Esophagus squamous epithelium (tissue), 4 donors: ENCODE measurements around the gene PLXND1.

Experiments
- POLR2A ChIP-seq, 4 donors: fragments of 450-650 bp; IDR thresholded peaks; one replicate each; pipeline ENCODE4 v1.6.1; 2017; ENCODE audit warnings: antibody characterized with exemption in 4 of 4, mild to moderate bottlenecking in 4 of 4, moderate library complexity in 3 of 4
- TF ChIP-seq, protein P1 (sequence below), 6 experiments: fragments of 450-650 bp in 4 of 6; fragments of 200-600 bp in 2 of 6; sonication (generic) in 2 of 6; IDR thresholded peaks; one replicate each; pipeline ENCODE4 v1.5.1; 2016 to 2019; ENCODE audit warnings: antibody characterized with exemption in 6 of 6, mild to moderate bottlenecking in 4 of 6, moderate library complexity in 4 of 6

DNA sequence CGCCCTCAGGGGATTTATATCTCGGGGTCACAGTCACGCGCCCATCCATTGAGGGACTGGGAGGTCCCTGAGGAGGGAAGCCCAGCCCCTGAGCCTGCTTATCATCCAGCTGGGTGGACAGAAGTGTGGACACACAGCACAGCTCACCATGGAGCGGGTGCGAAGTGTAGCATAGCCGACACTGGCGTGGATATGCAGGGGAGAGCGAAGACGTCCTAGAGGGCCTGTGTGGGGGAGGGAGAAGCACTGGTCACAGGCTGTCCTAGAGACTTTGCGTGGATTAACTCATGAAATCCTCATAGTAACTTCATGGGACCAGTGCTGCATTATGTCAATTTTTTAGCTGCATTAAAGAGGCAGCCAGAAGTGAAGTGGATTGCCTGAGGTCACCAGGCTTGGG, 26.1 kb upstream of the PLXND1 start:
- TF ChIP-seq, protein P1, sequence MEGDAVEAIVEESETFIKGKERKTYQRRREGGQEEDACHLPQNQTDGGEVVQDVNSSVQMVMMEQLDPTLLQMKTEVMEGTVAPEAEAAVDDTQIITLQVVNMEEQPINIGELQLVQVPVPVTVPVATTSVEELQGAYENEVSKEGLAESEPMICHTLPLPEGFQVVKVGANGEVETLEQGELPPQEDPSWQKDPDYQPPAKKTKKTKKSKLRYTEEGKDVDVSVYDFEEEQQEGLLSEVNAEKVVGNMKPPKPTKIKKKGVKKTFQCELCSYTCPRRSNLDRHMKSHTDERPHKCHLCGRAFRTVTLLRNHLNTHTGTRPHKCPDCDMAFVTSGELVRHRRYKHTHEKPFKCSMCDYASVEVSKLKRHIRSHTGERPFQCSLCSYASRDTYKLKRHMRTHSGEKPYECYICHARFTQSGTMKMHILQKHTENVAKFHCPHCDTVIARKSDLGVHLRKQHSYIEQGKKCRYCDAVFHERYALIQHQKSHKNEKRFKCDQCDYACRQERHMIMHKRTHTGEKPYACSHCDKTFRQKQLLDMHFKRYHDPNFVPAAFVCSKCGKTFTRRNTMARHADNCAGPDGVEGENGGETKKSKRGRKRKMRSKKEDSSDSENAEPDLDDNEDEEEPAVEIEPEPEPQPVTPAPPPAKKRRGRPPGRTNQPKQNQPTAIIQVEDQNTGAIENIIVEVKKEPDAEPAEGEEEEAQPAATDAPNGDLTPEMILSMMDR (IDR thresholded peaks at IDR 0.05) = no peak
- TF ChIP-seq POLR2A (IDR thresholded peaks at IDR 0.05) = no peak
